Measurements from ENCODE around the gene WDR37.

The WDR37 gene

DNA sequence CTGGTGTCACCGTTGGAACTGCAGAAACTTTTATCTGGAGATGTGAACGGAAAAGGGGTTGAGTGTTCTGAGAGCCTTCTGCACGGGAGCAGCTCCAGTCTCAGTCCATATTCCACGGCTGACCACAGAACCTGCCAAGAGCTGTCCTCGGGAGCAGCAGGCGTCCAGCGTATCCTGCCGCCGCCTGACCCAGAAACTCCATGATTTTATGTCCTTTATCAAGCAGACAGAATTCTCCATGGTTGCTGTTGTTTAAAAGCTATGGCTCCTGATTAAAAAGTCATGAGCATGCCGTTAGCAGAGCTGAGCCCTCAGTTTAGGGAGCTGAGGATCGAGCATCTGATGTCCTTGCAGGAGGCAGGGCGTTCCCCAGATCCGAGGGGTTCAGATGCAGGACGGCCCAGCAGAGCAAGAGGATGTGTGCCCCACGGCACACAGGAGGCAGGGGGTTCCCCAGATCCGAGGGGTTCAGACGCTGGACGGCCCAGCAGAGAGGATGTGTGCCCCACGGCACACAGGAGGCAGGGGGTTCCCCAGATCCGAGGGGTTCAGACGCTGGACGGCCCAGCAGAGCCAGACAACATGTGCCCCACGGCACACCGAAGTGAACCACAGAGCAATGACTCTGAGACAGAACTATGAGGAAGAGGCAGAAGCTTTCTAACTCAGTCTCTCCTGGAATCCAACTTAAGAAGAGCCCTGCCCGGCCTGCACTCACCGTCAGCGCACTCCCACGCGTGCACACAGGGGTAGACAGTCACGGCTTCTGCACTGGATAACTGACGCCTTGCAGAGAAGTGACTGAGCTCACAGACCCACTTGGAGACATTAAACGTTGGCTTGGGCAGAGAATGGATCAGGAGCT lies 96.4 kb downstream of the WDR37 start:
- no peak overlapping the region for H3K4me3 ChIP-seq (ENCODE audit: low read depth, low read length)
- no peaks in the 10 kb centered on the region for H3K9me3 ChIP-seq (ENCODE audit: control insufficient read depth, insufficient read depth, low read depth, low read length)
- TF ChIP-seq, protein P1, sequence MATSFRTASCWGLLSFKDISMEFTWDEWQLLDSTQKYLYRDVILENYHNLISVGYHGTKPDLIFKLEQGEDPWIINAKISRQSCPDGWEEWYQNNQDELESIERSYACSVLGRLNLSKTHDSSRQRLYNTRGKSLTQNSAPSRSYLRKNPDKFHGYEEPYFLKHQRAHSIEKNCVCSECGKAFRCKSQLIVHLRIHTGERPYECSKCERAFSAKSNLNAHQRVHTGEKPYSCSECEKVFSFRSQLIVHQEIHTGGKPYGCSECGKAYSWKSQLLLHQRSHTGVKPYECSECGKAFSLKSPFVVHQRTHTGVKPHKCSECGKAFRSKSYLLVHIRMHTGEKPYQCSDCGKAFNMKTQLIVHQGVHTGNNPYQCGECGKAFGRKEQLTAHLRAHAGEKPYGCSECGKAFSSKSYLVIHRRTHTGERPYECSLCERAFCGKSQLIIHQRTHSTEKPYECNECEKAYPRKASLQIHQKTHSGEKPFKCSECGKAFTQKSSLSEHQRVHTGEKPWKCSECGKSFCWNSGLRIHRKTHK (tag by site-specific recombination; IDR thresholded peaks at IDR 0.05): no peak
- TF ChIP-seq ZNF169 (tag by site-specific recombination; IDR thresholded peaks at IDR 0.05) (no peak), ZNF2 (tag by site-specific recombination; IDR thresholded peaks at IDR 0.05) (no peak), ZNF221 (tag by site-specific recombination; IDR thresholded peaks at IDR 0.05; ENCODE audit: borderline replicate concordance) (no peak), ZNF10 (tag by site-specific recombination; IDR thresholded peaks at IDR 0.05) (no peak), ZNF48 (tag by site-specific recombination; IDR thresholded peaks at IDR 0.05) (no peak), ZNF629 (tag by site-specific recombination; IDR thresholded peaks at IDR 0.05) (no peak), ZNF792 (tag by site-specific recombination; IDR thresholded peaks at IDR 0.05) (no peak), ZNF701 (tag by site-specific recombination; IDR thresholded peaks at IDR 0.05) (no peak), ZNF548 (tag by site-specific recombination; IDR thresholded peaks at IDR 0.05) (no peak), MEIS1 (CRISPR knock-in tag; IDR thresholded peaks at IDR 0.05; ENCODE audit: borderline replicate concordance) (no peak), ZNF19 (tag by site-specific recombination; IDR thresholded peaks at IDR 0.05; ENCODE audit: low read depth) (no peak)
- TF ChIP-seq, protein P2, sequence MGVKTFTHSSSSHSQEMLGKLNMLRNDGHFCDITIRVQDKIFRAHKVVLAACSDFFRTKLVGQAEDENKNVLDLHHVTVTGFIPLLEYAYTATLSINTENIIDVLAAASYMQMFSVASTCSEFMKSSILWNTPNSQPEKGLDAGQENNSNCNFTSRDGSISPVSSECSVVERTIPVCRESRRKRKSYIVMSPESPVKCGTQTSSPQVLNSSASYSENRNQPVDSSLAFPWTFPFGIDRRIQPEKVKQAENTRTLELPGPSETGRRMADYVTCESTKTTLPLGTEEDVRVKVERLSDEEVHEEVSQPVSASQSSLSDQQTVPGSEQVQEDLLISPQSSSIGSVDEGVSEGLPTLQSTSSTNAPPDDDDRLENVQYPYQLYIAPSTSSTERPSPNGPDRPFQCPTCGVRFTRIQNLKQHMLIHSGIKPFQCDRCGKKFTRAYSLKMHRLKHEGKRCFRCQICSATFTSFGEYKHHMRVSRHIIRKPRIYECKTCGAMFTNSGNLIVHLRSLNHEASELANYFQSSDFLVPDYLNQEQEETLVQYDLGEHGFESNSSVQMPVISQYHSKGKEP (tag by site-specific recombination; IDR thresholded peaks at IDR 0.05): no peak
- TF ChIP-seq, protein P3, sequence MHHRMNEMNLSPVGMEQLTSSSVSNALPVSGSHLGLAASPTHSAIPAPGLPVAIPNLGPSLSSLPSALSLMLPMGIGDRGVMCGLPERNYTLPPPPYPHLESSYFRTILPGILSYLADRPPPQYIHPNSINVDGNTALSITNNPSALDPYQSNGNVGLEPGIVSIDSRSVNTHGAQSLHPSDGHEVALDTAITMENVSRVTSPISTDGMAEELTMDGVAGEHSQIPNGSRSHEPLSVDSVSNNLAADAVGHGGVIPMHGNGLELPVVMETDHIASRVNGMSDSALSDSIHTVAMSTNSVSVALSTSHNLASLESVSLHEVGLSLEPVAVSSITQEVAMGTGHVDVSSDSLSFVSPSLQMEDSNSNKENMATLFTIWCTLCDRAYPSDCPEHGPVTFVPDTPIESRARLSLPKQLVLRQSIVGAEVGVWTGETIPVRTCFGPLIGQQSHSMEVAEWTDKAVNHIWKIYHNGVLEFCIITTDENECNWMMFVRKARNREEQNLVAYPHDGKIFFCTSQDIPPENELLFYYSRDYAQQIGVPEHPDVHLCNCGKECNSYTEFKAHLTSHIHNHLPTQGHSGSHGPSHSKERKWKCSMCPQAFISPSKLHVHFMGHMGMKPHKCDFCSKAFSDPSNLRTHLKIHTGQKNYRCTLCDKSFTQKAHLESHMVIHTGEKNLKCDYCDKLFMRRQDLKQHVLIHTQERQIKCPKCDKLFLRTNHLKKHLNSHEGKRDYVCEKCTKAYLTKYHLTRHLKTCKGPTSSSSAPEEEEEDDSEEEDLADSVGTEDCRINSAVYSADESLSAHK (tag by site-specific recombination; IDR thresholded peaks at IDR 0.05): no peak
- H3K36me3 ChIP-seq (ENCODE audit: control insufficient read depth in 2 of 2, insufficient read depth in 1 of 2, low read length in 2 of 2): no peaks in the 10 kb centered on the region
- ChIA-PET CTCF (interaction anchor here (0.6 to 1.1 kb wide), 2 partner anchors 216 to 1532 kb away, joined by 4 read pairs; no protein-coding TSS in a partner anchor), POLR2A (no interaction called here)
- H3K4me1 ChIP-seq (ENCODE audit: control insufficient read depth, insufficient read depth, low read length): no peaks in the 10 kb centered on the region
- no peak overlapping the region for H3K27ac ChIP-seq (ENCODE audit: extremely low read depth, low read depth, low read length)

DNA sequence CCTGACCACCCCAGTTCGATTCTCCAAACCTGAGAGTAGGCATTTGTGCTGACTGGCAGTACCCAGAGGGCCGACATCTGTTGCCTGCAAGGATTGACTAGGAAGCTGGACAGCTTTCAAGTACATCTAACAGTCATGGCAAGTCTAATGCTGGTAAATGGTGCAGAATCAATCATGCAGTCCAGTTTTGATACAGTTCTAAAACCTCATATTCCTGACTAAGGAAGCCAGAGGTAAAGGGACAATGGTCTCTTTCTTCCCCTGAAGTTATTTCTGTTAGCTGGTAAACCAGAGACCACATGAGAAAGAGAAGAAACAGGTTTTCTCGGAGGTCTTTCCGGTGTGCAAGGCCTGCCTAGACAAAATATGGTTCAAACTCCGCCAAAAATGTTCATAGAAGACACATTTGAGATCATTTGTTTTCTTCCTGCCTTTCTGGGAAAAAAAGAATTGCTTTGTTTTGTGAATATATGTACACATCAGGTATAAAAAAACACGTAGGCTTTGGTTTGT lies 97.1 kb downstream of the WDR37 start:
- H3K4me3 ChIP-seq (ENCODE audit: low read depth, low read length): no peak overlapping the region
- TF ChIP-seq ZNF747 (tag by site-specific recombination; IDR thresholded peaks at IDR 0.05): no peak
- no peak for TF ChIP-seq ZNF843 (tag by site-specific recombination; IDR thresholded peaks at IDR 0.05)
- POLR2A ChIA-PET: no interaction called here
- H3K27ac ChIP-seq (ENCODE audit: extremely low read depth, low read depth, low read length): no peak overlapping the region
- H3K4me1 ChIP-seq (ENCODE audit: control insufficient read depth, insufficient read depth, low read length): no peaks in the 10 kb centered on the region
- H3K9me3 ChIP-seq (ENCODE audit: control insufficient read depth, insufficient read depth, low read depth, low read length): no peaks in the 10 kb centered on the region
- no peaks in the 10 kb centered on the region for H3K36me3 ChIP-seq (ENCODE audit: control insufficient read depth in 2 of 2, insufficient read depth in 1 of 2, low read length in 2 of 2)
- CTCF ChIA-PET: interaction anchor here (0.6 to 1.1 kb wide), 2 partner anchors 216 to 1531 kb away, joined by 4 read pairs; no protein-coding TSS in a partner anchor

All from HEK293 (cell line).